HG03442 (cell line): ENCODE data around the gene HACD2.

Experiments
- ATAC-seq: cut with Tn5 transposase; IDR thresholded peaks from one replicate; pipeline ENCODE4 v1.9.1; 2021; ENCODE audit warnings: mild to moderate bottlenecking, moderate library complexity; ENCODE audit not compliant: unreplicated experiment

The HACD2 gene

GRCh38 chr3:123527046-123527445 lies 57.8 kb downstream of the HACD2 start:
- ATAC-seq: no peak

GRCh38 chr3:123526474-123526873 lies 58.4 kb downstream of the HACD2 start:
- no peak for ATAC-seq

GRCh38 chr3:123525433-123525832 lies 59.4 kb downstream of the HACD2 start:
- ATAC-seq: no peak

GRCh38 chr3:123524981-123525380 lies 59.9 kb downstream of the HACD2 start:
- ATAC-seq: no peak

GRCh38 chr3:123523023-123523412 lies 61.8 kb downstream of the HACD2 start:
- no peak for ATAC-seq

GRCh38 chr3:123522320-123523022 lies 62.4 kb downstream of the HACD2 start:
- ATAC-seq: no peak

- no peak for ATAC-seq
These were observed 63.5 kb downstream of the HACD2 start for GRCh38 chr3:123521179-123521969.

GRCh38 chr3:123520656-123521055 lies 64.2 kb downstream of the HACD2 start:
- ATAC-seq: no peak

- ATAC-seq: no peak
These were observed 65.9 kb downstream of the HACD2 start for GRCh38 chr3:123518892-123519485.

GRCh38 chr3:123511726-123512125 lies 73.1 kb downstream of the HACD2 start:
- ATAC-seq: no peak

- no peak for ATAC-seq
These were observed 73.8 kb downstream of the HACD2 start for GRCh38 chr3:123511084-123511483.

GRCh38 chr3:123508178-123508577 lies 76.7 kb downstream of the HACD2 start:
- ATAC-seq: no peak

GRCh38 chr3:123505820-123506219 lies 79.0 kb downstream of the HACD2 start:
- no peak for ATAC-seq

GRCh38 chr3:123503203-123503602 lies 81.7 kb downstream of the HACD2 start:
- ATAC-seq: no peak

GRCh38 chr3:123499322-123499721 lies 85.5 kb downstream of the HACD2 start:
- ATAC-seq: no peak

- ATAC-seq: no peak
These were observed 86.1 kb downstream of the HACD2 start for GRCh38 chr3:123498761-123499160.

GRCh38 chr3:123493912-123494311 lies 90.9 kb downstream of the HACD2 start:
- no peak for ATAC-seq

- ATAC-seq: no peak
These were observed 92.8 kb downstream of the HACD2 start for GRCh38 chr3:123491966-123492587.

GRCh38 chr3:123489400-123490004 lies 95.4 kb downstream of the HACD2 start:
- no peak for ATAC-seq

- ATAC-seq: no peak
These were observed 96.1 kb downstream of the HACD2 start for GRCh38 chr3:123488645-123489347.
